HEK293 (cell line): Measurements from ENCODE around the gene TMEM145.

Experiments used
- GLI2 ChIP-seq: fragments of 450-650 bp; formaldehyde crosslinking; IDR thresholded peaks from 2 replicates; pipeline ENCODE4; 2017; ENCODE audit warnings: missing biosample characterization, missing genetic modification characterization, low read depth, borderline replicate concordance
- GLIS2 ChIP-seq: fragments of 450-650 bp; formaldehyde crosslinking; IDR thresholded peaks from 2 replicates; pipeline ENCODE4 v1.5.1; 2016; ENCODE audit warnings: missing biosample characterization, missing genetic modification characterization
- HIC1 ChIP-seq: fragments of 450-650 bp; formaldehyde crosslinking; IDR thresholded peaks from 2 replicates; pipeline ENCODE4 v1.5.1; 2016; ENCODE audit warnings: missing biosample characterization, missing genetic modification characterization
- KLF10 ChIP-seq: fragments of 450-650 bp; IDR thresholded peaks from 2 replicates; pipeline ENCODE4 v1.5.1; 2018; ENCODE audit warnings: missing biosample characterization, mild to moderate bottlenecking, missing genetic modification characterization
- SALL2 ChIP-seq: fragments of 450-650 bp; formaldehyde crosslinking; IDR thresholded peaks from 2 replicates; pipeline ENCODE4 v1.5.0; 2017; ENCODE audit warnings: missing biosample characterization, mild to moderate bottlenecking, missing genetic modification characterization, borderline replicate concordance
- SETDB1 ChIP-seq: IDR thresholded peaks from one replicate; pipeline ENCODE4 v1.6.1; 2017; ENCODE audit warnings: mild to moderate bottlenecking, low read length, moderate library complexity, mixed read lengths; ENCODE audit not compliant: insufficient read length
- ZBTB1 ChIP-seq: fragments of 450-650 bp; formaldehyde crosslinking; IDR thresholded peaks from 2 replicates; pipeline ENCODE4 v1.5.1; 2016; ENCODE audit warnings: missing biosample characterization, missing genetic modification characterization
- ZBTB11 ChIP-seq: fragments of 450-650 bp; formaldehyde crosslinking; conservative IDR thresholded peaks from 2 replicates; pipeline ENCODE4 v1.5.1; 2016; ENCODE audit warnings: low read depth, missing biosample characterization, missing genetic modification characterization
- ZBTB17 ChIP-seq: fragments of 450-650 bp; formaldehyde crosslinking; IDR thresholded peaks from 2 replicates; pipeline ENCODE4 v1.5.1; 2016; ENCODE audit warnings: missing biosample characterization, missing genetic modification characterization
- ZBTB20 ChIP-seq: fragments of 450-650 bp; formaldehyde crosslinking; IDR thresholded peaks from 2 replicates; pipeline ENCODE4 v1.5.1; 2016; ENCODE audit warnings: missing biosample characterization, missing genetic modification characterization
- ZBTB48 ChIP-seq: fragments of 450-650 bp; formaldehyde crosslinking; IDR thresholded peaks from 2 replicates; pipeline ENCODE4 v1.5.1; 2016; ENCODE audit warnings: missing biosample characterization, missing genetic modification characterization
- ZFP41 ChIP-seq: fragments of 450-650 bp; formaldehyde crosslinking; IDR thresholded peaks from 2 replicates; pipeline ENCODE4 v1.5.1; 2016; ENCODE audit warnings: missing biosample characterization, missing genetic modification characterization, borderline replicate concordance
- ZNF121 ChIP-seq: fragments of 450-650 bp; formaldehyde crosslinking; IDR thresholded peaks from 2 replicates; pipeline ENCODE4 v1.5.1; 2016; ENCODE audit warnings: missing biosample characterization, missing genetic modification characterization
- ZNF146 ChIP-seq: fragments of 450-650 bp; formaldehyde crosslinking; IDR thresholded peaks from 2 replicates; pipeline ENCODE4 v1.5.1; 2016; ENCODE audit warnings: missing biosample characterization, missing genetic modification characterization
- ZNF174 ChIP-seq: fragments of 450-650 bp; formaldehyde crosslinking; IDR thresholded peaks from 2 replicates; pipeline ENCODE4 v1.5.0; 2017; ENCODE audit warnings: missing biosample characterization, mild to moderate bottlenecking, missing genetic modification characterization
- ZNF2 ChIP-seq: fragments of 450-650 bp; formaldehyde crosslinking; IDR thresholded peaks from 2 replicates; pipeline ENCODE4 v1.5.1; 2016; ENCODE audit warnings: missing biosample characterization, missing genetic modification characterization
- ZNF202 ChIP-seq: fragments of 450-650 bp; formaldehyde crosslinking; IDR thresholded peaks from 2 replicates; pipeline ENCODE4 v1.5.1; 2016; ENCODE audit warnings: missing biosample characterization, missing genetic modification characterization, borderline replicate concordance
- ZNF248 ChIP-seq: fragments of 450-650 bp; formaldehyde crosslinking; IDR thresholded peaks from 2 replicates; pipeline ENCODE4 v1.5.1; 2017; ENCODE audit warnings: missing biosample characterization, missing genetic modification characterization
- ZNF280D ChIP-seq: fragments of 450-650 bp; formaldehyde crosslinking; IDR thresholded peaks from 2 replicates; pipeline ENCODE4 v1.5.1; 2016; ENCODE audit warnings: missing biosample characterization, missing genetic modification characterization
- ZNF366 ChIP-seq: fragments of 450-650 bp; formaldehyde crosslinking; conservative IDR thresholded peaks from 2 replicates; pipeline ENCODE4 v1.5.1; 2016; ENCODE audit warnings: missing biosample characterization, missing genetic modification characterization
- ZNF37A ChIP-seq: fragments of 450-650 bp; IDR thresholded peaks from 2 replicates; pipeline ENCODE4 v1.5.1; 2018; ENCODE audit warnings: missing biosample characterization, missing genetic modification characterization
- ZNF416 ChIP-seq: fragments of 450-650 bp; formaldehyde crosslinking; IDR thresholded peaks from 2 replicates; pipeline ENCODE4 v1.5.1; 2016; ENCODE audit warnings: missing biosample characterization, missing genetic modification characterization
- ZNF473 ChIP-seq: fragments of 450-650 bp; formaldehyde crosslinking; IDR thresholded peaks from 2 replicates; pipeline ENCODE4 v1.5.1; 2017; ENCODE audit warnings: missing biosample characterization, missing genetic modification characterization
- ZNF521 ChIP-seq: fragments of 450-650 bp; formaldehyde crosslinking; IDR thresholded peaks from 2 replicates; pipeline ENCODE4 v1.5.1; 2017; ENCODE audit warnings: missing biosample characterization, mild to moderate bottlenecking, missing genetic modification characterization
- ZNF624 ChIP-seq: fragments of 450-650 bp; formaldehyde crosslinking; IDR thresholded peaks from 2 replicates; pipeline ENCODE4 v1.5.1; 2017; ENCODE audit warnings: missing biosample characterization, missing genetic modification characterization
- ZNF677 ChIP-seq: fragments of 450-650 bp; IDR thresholded peaks from 2 replicates; pipeline ENCODE4 v1.5.0; 2018; ENCODE audit warnings: missing biosample characterization, mild to moderate bottlenecking, missing genetic modification characterization, moderate library complexity
- ZNF701 ChIP-seq: fragments of 450-650 bp; formaldehyde crosslinking; IDR thresholded peaks from 2 replicates; pipeline ENCODE4 v1.5.1; 2016; ENCODE audit warnings: missing biosample characterization, missing genetic modification characterization
- TF ChIP-seq, protein P1 (sequence below): fragments of 450-650 bp; formaldehyde crosslinking; IDR thresholded peaks from 2 replicates; pipeline ENCODE4 v1.5.1; 2016; ENCODE audit warnings: missing biosample characterization, missing genetic modification characterization
- TF ChIP-seq, protein P2 (sequence below): fragments of 450-650 bp; formaldehyde crosslinking; IDR thresholded peaks from 2 replicates; pipeline ENCODE4 v1.5.1; 2017; ENCODE audit warnings: missing biosample characterization, missing genetic modification characterization

The TMEM145 gene

GRCh38 chr19:42325308-42325895 is 12.3 kb downstream of the TMEM145 start, which contains the start of gene MEGF8 (continued):
- TF ChIP-seq, protein P1, sequence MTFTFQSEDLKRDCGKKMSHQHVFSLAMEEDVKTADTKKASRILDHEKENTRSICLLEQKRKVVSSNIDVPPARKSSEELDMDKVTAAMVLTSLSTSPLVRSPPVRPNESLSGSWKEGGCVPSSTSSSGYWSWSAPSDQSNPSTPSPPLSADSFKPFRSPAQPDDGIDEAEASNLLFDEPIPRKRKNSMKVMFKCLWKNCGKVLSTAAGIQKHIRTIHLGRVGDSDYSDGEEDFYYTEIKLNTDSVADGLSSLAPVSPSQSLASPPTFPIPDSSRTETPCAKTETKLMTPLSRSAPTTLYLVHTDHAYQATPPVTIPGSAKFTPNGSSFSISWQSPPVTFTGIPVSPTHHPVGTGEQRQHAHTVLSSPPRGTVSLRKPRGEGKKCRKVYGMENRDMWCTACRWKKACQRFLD (tag by site-specific recombination) = no peak
- TF ChIP-seq SETDB1 = no peak
- TF ChIP-seq ZFP41 = no peak
- 0 out of 2 replicates have a peak, but pooled peaks have one; percentile 81 for TF ChIP-seq ZNF2
- peak; percentile 99 for TF ChIP-seq GLIS2 (tag by site-specific recombination)
- no peak for TF ChIP-seq ZNF146 (tag by site-specific recombination)
- TF ChIP-seq ZNF416 (tag by site-specific recombination) = no peak
- no peak for TF ChIP-seq ZNF521
- TF ChIP-seq HIC1 (tag by site-specific recombination) = no peak
- TF ChIP-seq GLI2 (tag by site-specific recombination) = no peak
- no peak for TF ChIP-seq ZNF174 (tag by site-specific recombination)
- TF ChIP-seq ZBTB1 (tag by site-specific recombination) = no peak
- TF ChIP-seq ZBTB11 (tag by site-specific recombination) = peak; percentile 80
- TF ChIP-seq ZBTB48 = peak; percentile 80; the same call in 1 of the 2 replicates
- no peak for TF ChIP-seq ZNF121 (tag by site-specific recombination)
- no peak for TF ChIP-seq ZNF677
- no peak for TF ChIP-seq ZNF202 (tag by site-specific recombination)
- no peak for TF ChIP-seq ZNF280D
- no peak for TF ChIP-seq ZNF701 (tag by site-specific recombination)
- no peak; the same call in none of the 2 replicates for TF ChIP-seq ZNF366 (tag by site-specific recombination)
- TF ChIP-seq SALL2 (tag by site-specific recombination) = no peak
- TF ChIP-seq ZNF624 (tag by site-specific recombination) = no peak
- no peak for TF ChIP-seq ZNF248 (tag by site-specific recombination)
- TF ChIP-seq ZNF473 (tag by site-specific recombination) = no peak
- no peak for TF ChIP-seq ZNF37A (tag by site-specific recombination)
- TF ChIP-seq ZBTB20 (tag by site-specific recombination) = no peak
- peak; percentile 93 for TF ChIP-seq ZBTB17 (tag by site-specific recombination)
- TF ChIP-seq, protein P2, sequence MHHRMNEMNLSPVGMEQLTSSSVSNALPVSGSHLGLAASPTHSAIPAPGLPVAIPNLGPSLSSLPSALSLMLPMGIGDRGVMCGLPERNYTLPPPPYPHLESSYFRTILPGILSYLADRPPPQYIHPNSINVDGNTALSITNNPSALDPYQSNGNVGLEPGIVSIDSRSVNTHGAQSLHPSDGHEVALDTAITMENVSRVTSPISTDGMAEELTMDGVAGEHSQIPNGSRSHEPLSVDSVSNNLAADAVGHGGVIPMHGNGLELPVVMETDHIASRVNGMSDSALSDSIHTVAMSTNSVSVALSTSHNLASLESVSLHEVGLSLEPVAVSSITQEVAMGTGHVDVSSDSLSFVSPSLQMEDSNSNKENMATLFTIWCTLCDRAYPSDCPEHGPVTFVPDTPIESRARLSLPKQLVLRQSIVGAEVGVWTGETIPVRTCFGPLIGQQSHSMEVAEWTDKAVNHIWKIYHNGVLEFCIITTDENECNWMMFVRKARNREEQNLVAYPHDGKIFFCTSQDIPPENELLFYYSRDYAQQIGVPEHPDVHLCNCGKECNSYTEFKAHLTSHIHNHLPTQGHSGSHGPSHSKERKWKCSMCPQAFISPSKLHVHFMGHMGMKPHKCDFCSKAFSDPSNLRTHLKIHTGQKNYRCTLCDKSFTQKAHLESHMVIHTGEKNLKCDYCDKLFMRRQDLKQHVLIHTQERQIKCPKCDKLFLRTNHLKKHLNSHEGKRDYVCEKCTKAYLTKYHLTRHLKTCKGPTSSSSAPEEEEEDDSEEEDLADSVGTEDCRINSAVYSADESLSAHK (tag by site-specific recombination) = no peak; the same call in 1 of the 2 replicates
- no peak; the same call in 1 of the 2 replicates for TF ChIP-seq KLF10 (tag by site-specific recombination)
